K562 (cell line): ENCODE data around the gene SGPL1. TPM values are rescaled to one million over a fixed set of nuclear protein-coding genes. Genes with fewer than 3 reads are reported as not detected.
A peak's percentile ranks its signal among the peaks of the same experiment; 100 is the strongest.
"Not testable (repeated sequence)": the region's sequence is repeated elsewhere in the genome, so short reads cannot be mapped to it uniquely, and the experiment has no call there.

Experiments
- ATAC-seq: fragments of 200-7000 bp; cut with Tn5 transposase; 3 replicates; pipeline ENCODE4 v1.9.1; 2020; ENCODE audit warnings: moderate library complexity
- BruUV-seq: library from RNA; stranded (reverse); fragments of 400-500 nt; replicated peaks from 2 replicates; lab custom pipeline; 2021; lab: Mats Ljungman, UMichigan
- CTCF ChIA-PET: fragments of 300-600 bp; formaldehyde crosslinking; extraction: SDS; loops from one replicate; lab custom pipeline; 2021; ENCODE audit warnings: low intra/inter-chr PET ratio; lab: Yijun Ruan, JAX
- POLR2A ChIA-PET: fragments of 300-600, 350-650 bp; sonication (Branson Sonifier 250); formaldehyde crosslinking; extraction: SDS; loops from one replicate; lab custom pipeline; 2021; ENCODE audit warnings: antibody characterized with exemption, inconsistent platforms; lab: Yijun Ruan, JAX
- DNase-seq, 4 experiments: peaks; one replicate each; pipeline versions ENCODE4 v3.0.0 to v3.0.0-alpha.2; 2011 to 2018; ENCODE audit warnings: low spot score in 3 of 4, mixed read lengths in 3 of 4; ENCODE audit errors: extremely low read depth in 1 of 4
- FAIRE-seq: peaks from 2 replicates; lab custom pipeline; 2011; peaks lifted over from hg19 to GRCh38; lab: Jason Lieb, UNC
- H2AFZ ChIP-seq: 2 replicates; pipeline ENCODE4 v1.6.0; 2011; ENCODE audit warnings: low read depth, low read length, control low read depth, inconsistent platforms
- H3K27ac ChIP-seq: fragments of 200-600 bp; 3 replicates; pipeline ENCODE4 v1.8.0; 2011; ENCODE audit warnings: low read depth, mild to moderate bottlenecking, control low read depth, inconsistent platforms, low read length, moderate library complexity, mixed read lengths; ENCODE audit errors: extremely low read depth
- H3K27me3 ChIP-seq, 2 experiments: fragments of 300-600 bp in 1 of 2; 2 replicates in 1 of 2; 3 replicates in 1 of 2; pipeline versions ENCODE4 v1.6.0 to v1.8.0; 2011; ENCODE audit warnings: inconsistent platforms in 2 of 2, low read length in 2 of 2, mild to moderate bottlenecking in 1 of 2, mixed read lengths in 1 of 2, moderate library complexity in 1 of 2; ENCODE audit not compliant: control insufficient read depth in 2 of 2, insufficient read depth in 2 of 2
- H3K36me3 ChIP-seq: fragments of 300-600 bp; 3 replicates; pipeline ENCODE4 v1.8.0; 2011; ENCODE audit warnings: mild to moderate bottlenecking, low read length, inconsistent platforms; ENCODE audit not compliant: control insufficient read depth, insufficient read depth
- H3K4me1 ChIP-seq, 2 experiments: fragments of 200-600 bp in 1 of 2; replicated peaks in 1 of 2; 2 replicates in 1 of 2; 3 replicates in 1 of 2; pipeline versions ENCODE4 v1.5.1 to v1.8.0; 2011; ENCODE audit warnings: inconsistent platforms in 2 of 2, low read length in 2 of 2, mild to moderate bottlenecking in 1 of 2, mixed read lengths in 1 of 2, moderate library complexity in 1 of 2; ENCODE audit not compliant: control insufficient read depth in 2 of 2, insufficient read depth in 2 of 2
- H3K4me2 ChIP-seq: 2 replicates; pipeline ENCODE4 v1.6.1; 2011; ENCODE audit warnings: low read length, control low read depth, inconsistent platforms, mixed read lengths; ENCODE audit not compliant: insufficient read depth
- H3K4me3 ChIP-seq: fragments of 200-600 bp; sonication (generic), shearing (Covaris generic); 2 replicates; pipeline ENCODE4 v1.5.1; 2016; ENCODE audit warnings: control low read depth, inconsistent platforms
- H3K79me2 ChIP-seq: fragments of 200-600 bp; 3 replicates; pipeline ENCODE4 v1.8.0; 2011; ENCODE audit warnings: low read length, inconsistent platforms; ENCODE audit not compliant: control insufficient read depth, insufficient read depth
- H3K9ac ChIP-seq, 2 experiments: 2 replicates each; pipeline versions ENCODE4 v1.6.0 to v1.6.1; 2011; ENCODE audit warnings: low read depth in 2 of 2, low read length in 2 of 2, control low read depth in 1 of 2, inconsistent platforms in 1 of 2, mild to moderate bottlenecking in 1 of 2, mixed read lengths in 1 of 2; ENCODE audit not compliant: insufficient read depth in 1 of 2
- H3K9me1 ChIP-seq: one replicate; pipeline ENCODE4 v1.6.0; 2011; ENCODE audit warnings: inconsistent platforms, mild to moderate bottlenecking, low read length, moderate library complexity; ENCODE audit not compliant: control insufficient read depth, insufficient read depth
- H3K9me3 ChIP-seq: replicated peaks from 2 replicates; pipeline ENCODE4 v1.5.1; 2011; ENCODE audit warnings: low read depth, low read length, inconsistent platforms; ENCODE audit not compliant: control insufficient read depth, insufficient read depth
- H4K20me1 ChIP-seq: replicated peaks from 2 replicates; pipeline ENCODE4 v1.6.1; 2011; ENCODE audit warnings: low read length, inconsistent platforms, mixed read lengths; ENCODE audit not compliant: control insufficient read depth, insufficient read depth
- BCOR ChIP-seq: fragments of 450-650 bp; IDR thresholded peaks from 2 replicates; pipeline ENCODE4 v1.6.1; 2016
- CTCF ChIP-seq, 3 experiments: IDR thresholded peaks in 2 of 3; conservative IDR thresholded peaks in 1 of 3; 2 replicates each; pipeline ENCODE4 v1.5.1; 2011 to 2012; ENCODE audit warnings: low read length in 3 of 3, mild to moderate bottlenecking in 3 of 3, control low read depth in 2 of 3, improper control_type of control experiment in 1 of 3, inconsistent platforms in 1 of 3, low read depth in 1 of 3, mixed read lengths in 1 of 3, moderate library complexity in 1 of 3; ENCODE audit not compliant: insufficient read depth in 2 of 3
- EGR1 ChIP-seq: fragments of 450-650 bp; conservative IDR thresholded peaks from 2 replicates; pipeline ENCODE4 v1.6.1; 2017; ENCODE audit warnings: mild to moderate bottlenecking
- MTF1 ChIP-seq: fragments of 250-450 bp; sonication (Bioruptor Pico); IDR thresholded peaks from 2 replicates; pipeline ENCODE4 v1.9.0; 2021; ENCODE audit warnings: moderate library complexity, mild to moderate bottlenecking, inconsistent platforms, borderline replicate concordance
- WGBS: fragments of 100-300 bp; shearing (Covaris generic); methylation state at CpG from one replicate; pipeline ENCODE4 v1.1.6; 2016; ENCODE audit warnings: low coverage, mixed read lengths; ENCODE audit not compliant: insufficient coverage; ENCODE audit errors: missing lambda C conversion rate; 5-methylcytosine and 5-hydroxymethylcytosine counted together
- in situ Hi-C: fragments of 300-500 bp; cut with MboI; formaldehyde crosslinking; loops from 4 replicates; pipeline ENCODE4 v1.15.0; 2018; ENCODE audit warnings: inconsistent platforms, mixed read lengths
- intact Hi-C: fragments of 100-400 bp; cut with micrococcal nuclease; formaldehyde crosslinking; loops from 2 replicates; pipeline ENCODE4 v1.14.2; 2022
- polyA plus RNA-seq, 8 experiments: library from polyadenylated mRNA; depleted of rRNA in 4 of 8; stranded (reverse) in 5 of 8; unstranded in 3 of 8; fragments of >200 nt; fragmentation: Nextera tagmentation in 2 of 8; fragmentation: Illumina TruSeq in 1 of 8; extraction: Ambion mirVana in 2 of 8; extraction: Trizol in 1 of 8; gene quantifications; 2 replicates each; pipeline versions ENCODE4 v1.2.1 to v1.2.3, GENCODE V29; 2011 to 2014; ENCODE audit warnings: inconsistent platforms in 1 of 8, missing spikeins in 1 of 8
- total RNA-seq, 7 experiments: library from RNA; depleted of rRNA in 6 of 7; stranded (reverse); fragments of >200 nt in 6 of 7; fragmentation: Illumina TruSeq in 2 of 7; extraction: Trizol in 2 of 7; gene quantifications; 2 replicates each; pipeline versions ENCODE4 v1.2.1 to v1.2.3, GENCODE V29; 2011 to 2021; ENCODE audit warnings: low replicate concordance in 1 of 7

SGPL1 gene
- total and polyA plus RNA-seq, 9 of the 15 experiments (the other 6 are each of a cell fraction or from before 2014, with no cell fraction given), result 6.0 to 18.0 (median 8.7) TPM

GRCh38 chr10:70919906-70920305 lies 104.2 kb downstream of the SGPL1 start:
- H3K9me1 ChIP-seq, H3K4me2 ChIP-seq, H3K9ac ChIP-seq, H3K4me3 ChIP-seq, H3K4me1 ChIP-seq, intact Hi-C loops, H3K36me3 ChIP-seq, H3K79me2 ChIP-seq, H3K9me3 ChIP-seq, H3K27ac ChIP-seq, ATAC-seq, FAIRE-seq, H2AFZ ChIP-seq, POLR2A ChIA-PET, DNase-seq, BruUV-seq: not testable (repeated sequence)
- TF ChIP-seq EGR1, result 0 out of 2 replicates have a peak, but pooled peaks have one; percentile 10
- TF ChIP-seq BCOR, result peak; percentile 53; the same call in 1 of the 2 replicates
- Histone ChIP-seq H4K20me1 (peaks cover 15% of the 10 kb centered on the region; the same call in 1 of the 2 replicates), H3K27me3 (peaks cover 28 to 81% of the 10 kb centered on the region in 2 experiments)
- CTCF ChIA-PET, result interaction anchor here (0.7 kb wide), 1 partner anchor 380 kb away, joined by 5 read pairs; no protein-coding TSS in a partner anchor
- 4% methylated on average over 10 of the region's 10 CpGs for WGBS
- in situ Hi-C loops, result loop anchor here (5.0 kb wide), 1 partner anchor 367 kb away; no protein-coding TSS in a partner anchor

GRCh38 chr10:70920519-70920918 lies 104.8 kb downstream of the SGPL1 start:
- DNase-seq, result no peak
- no peak for ATAC-seq
- no TSS peak for BruUV-seq
- Histone ChIP-seq H3K27ac (no peak overlapping the region), H3K9ac (no peak overlapping the region), H3K27me3 (peaks cover 28 to 80% of the 10 kb centered on the region in 2 experiments), H3K9me1 (no peaks in the 10 kb centered on the region), H3K4me1 (peaks cover 0 to 7% of the 10 kb centered on the region in 2 experiments; a peak in 2 of 5 replicates), H3K4me3 (no peak overlapping the region), H2AFZ (no peak overlapping the region), H3K9me3 (no peaks in the 10 kb centered on the region), H4K20me1 (peaks cover 14% of the 10 kb centered on the region; the same call in 1 of the 2 replicates), H3K4me2 (no peak overlapping the region), H3K36me3 (no peaks in the 10 kb centered on the region), H3K79me2 (no peaks in the 10 kb centered on the region)
- intact Hi-C loops, result no loop called here
- 4% methylated on average over 4 of the region's 4 CpGs for WGBS
- FAIRE-seq, result no peak
- POLR2A ChIA-PET, result interaction anchor here (0.6 to 1.2 kb wide), 2 partner anchors 11 to 18 kb away, joined by 3 read pairs; no protein-coding TSS in a partner anchor
- CTCF ChIA-PET, result interaction anchor here (0.6 kb wide), 1 partner anchor 17 kb away, joined by 3 read pairs; no protein-coding TSS in a partner anchor
- in situ Hi-C loops, result loop anchor here (5.0 kb wide), 1 partner anchor 367 kb away; no protein-coding TSS in a partner anchor
- TF ChIP-seq MTF1 (CRISPR knock-in tag), result no peak
- TF ChIP-seq CTCF (IDR thresholded peaks at IDR 0.05 in 2 of 3, conservative IDR thresholded peaks at IDR 0.05 in 1 of 3; ENCODE audit: insufficient read depth in 2 of 3, low read depth in 1 of 3, low read length in 3 of 3), result peak in 1 of 3 experiments; percentile 22; a peak in 2 of 6 replicates
